D721Med (cell line): ENCODE data around the gene GATA2.

Experiments used
- DNase-seq: peaks from one replicate; pipeline ENCODE4 v3.0.0; 2011; ENCODE audit warnings: low spot score; ENCODE audit not compliant: insufficient read length
- FAIRE-seq: peaks from 2 replicates; lab custom pipeline; 2011; peaks lifted over from hg19 to GRCh38; lab: Jason Lieb, UNC
- CTCF ChIP-seq: IDR thresholded peaks from 2 replicates; pipeline ENCODE4 v1.5.1; 2012; ENCODE audit warnings: mild to moderate bottlenecking, control low read depth; ENCODE audit not compliant: insufficient read depth; ENCODE audit errors: missing control alignments

Gene GATA2

GRCh38 chr3:128434524-128434923, 58.5 kb downstream of the GATA2 start:
- no peak for TF ChIP-seq CTCF
- FAIRE-seq: no peak
- no peak for DNase-seq

GRCh38 chr3:128433837-128434165, 59.2 kb downstream of the GATA2 start:
- FAIRE-seq (no peak), DNase-seq (no peak)
- no peak for TF ChIP-seq CTCF

DNA sequence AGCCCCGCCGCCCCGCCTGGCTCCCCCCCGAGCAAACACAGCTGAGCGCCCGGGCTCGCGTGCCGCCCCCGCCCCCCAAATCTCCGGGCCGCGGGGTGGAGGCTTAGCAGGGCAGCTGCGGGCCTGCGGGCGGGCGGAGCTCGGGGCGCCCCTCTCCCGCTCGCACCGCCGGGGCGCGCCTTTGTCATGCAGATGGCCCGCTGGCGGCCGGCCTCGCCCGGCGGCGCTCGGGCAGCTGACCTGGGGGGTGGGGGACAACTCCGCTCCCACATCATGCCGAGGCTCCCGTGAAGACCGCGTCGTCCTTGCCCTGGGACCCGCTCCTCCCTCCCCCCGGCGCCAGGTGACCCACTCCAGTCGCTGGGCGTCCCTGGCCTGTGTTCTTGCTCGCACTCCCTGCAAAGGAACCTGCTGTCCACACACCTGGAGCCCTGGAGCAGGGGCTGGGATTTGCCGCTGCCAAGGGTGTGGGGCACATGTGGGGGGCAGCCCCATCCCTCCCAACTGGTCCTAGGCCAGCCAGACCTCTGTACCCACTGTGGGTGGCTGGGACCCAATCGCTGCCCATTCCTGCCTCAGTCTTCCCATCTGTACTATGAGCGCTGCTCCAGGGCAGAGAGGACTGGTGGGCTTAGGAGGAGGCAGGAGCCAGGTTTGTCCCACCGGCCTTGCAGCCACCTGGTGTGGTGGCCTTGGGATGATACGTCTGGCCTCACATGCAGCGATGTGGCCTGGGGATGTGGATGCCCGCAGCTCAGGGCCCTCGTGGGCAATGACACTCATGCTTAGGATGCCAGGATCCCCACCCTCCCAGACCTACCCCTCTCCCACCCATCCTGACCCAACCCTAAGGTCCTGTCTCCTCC, 59.8 kb downstream of the GATA2 start:
- FAIRE-seq: no peak
- DNase-seq: no peak
- no peak for TF ChIP-seq CTCF

DNA sequence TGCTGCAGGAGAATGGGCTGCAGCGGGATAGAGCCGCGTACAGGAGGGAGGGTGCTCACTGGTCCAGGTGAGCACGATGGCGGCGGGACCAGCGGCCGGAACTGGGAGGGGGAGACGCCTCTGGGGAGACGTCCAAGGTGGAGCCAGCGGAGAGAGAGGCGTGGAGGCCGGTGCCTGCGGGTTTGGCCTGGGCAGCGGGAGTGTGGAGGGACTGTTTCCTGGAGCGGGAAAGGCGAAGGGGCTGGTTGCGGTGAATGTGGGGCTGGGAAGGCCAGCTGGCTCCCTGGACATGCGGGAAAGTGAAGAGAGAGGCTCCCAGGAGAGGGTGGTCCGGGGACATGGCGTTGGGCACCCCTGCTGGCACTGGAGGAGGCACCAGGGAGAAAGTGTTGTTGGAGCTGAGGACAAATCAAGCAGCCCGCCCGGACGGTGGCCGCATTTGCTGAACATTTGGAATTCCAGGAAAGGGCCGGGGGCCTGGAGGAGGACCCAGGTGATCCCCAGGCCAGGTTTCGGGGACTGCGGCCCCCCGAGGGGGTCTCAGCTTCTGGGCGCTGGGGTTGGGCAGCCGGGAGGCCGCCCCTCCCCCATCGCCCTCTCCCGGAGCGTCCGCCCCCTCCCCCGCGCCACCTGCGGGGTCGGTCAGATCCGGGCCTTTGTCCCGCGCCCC, 60.6 kb downstream of the GATA2 start:
- DNase-seq: no peak
- no peak for FAIRE-seq

DNA sequence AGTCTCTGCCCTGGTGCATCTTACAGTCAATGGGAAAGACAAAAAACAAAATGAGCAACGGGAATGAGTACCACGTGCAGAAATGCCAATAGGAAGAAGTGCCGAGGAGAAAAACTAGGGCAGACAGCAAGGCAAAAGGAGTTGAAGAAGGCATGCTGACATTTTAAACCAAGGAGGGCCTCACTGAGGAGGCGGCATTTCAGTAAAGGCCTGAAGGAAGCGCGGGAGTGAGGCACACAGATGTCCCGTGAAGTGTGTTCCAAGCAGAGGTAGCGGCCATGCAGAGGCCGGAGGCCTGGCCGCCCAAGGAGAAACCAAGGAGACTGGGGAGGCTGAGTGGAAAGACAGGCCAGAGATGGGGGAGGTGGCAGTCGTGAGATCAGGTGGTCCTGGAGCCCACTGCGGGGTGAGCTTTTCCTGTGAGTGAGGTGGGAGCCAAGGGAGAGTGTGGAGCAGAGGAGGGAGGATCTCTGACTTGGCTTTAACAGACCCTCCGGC, 61.1 kb downstream of the GATA2 start:
- DNase-seq: no peak
- no peak for TF ChIP-seq CTCF
- FAIRE-seq: no peak

More for the DNA sequence above, 60.6 kb downstream of the GATA2 start:
- TF ChIP-seq CTCF: no peak

- no peak for TF ChIP-seq CTCF
- no peak for FAIRE-seq
- no peak for DNase-seq
These were observed 62.3 kb downstream of the GATA2 start for GRCh38 chr3:128430731-128431130.
